OCI-LY1 (cell line): ENCODE measurements around the gene ASS1.

Experiments used
- EZH2 ChIP-seq: fragments of 200-600 bp; sonication (generic), shearing (Covaris generic); IDR thresholded peaks from 2 replicates; pipeline ENCODE4 v1.8.0; 2017; ENCODE audit warnings: borderline replicate concordance, mixed run types, mild to moderate bottlenecking, antibody characterized with exemption, low read length, moderate library complexity, mixed read lengths
- TF ChIP-seq, protein P1 (sequence below): fragments of 200-600 bp; sonication (generic), shearing (Covaris generic); IDR thresholded peaks from 2 replicates; pipeline ENCODE4 v1.5.1; 2017; ENCODE audit warnings: mild to moderate bottlenecking, antibody characterized with exemption, low read length, moderate library complexity, mixed read lengths

DNA sequence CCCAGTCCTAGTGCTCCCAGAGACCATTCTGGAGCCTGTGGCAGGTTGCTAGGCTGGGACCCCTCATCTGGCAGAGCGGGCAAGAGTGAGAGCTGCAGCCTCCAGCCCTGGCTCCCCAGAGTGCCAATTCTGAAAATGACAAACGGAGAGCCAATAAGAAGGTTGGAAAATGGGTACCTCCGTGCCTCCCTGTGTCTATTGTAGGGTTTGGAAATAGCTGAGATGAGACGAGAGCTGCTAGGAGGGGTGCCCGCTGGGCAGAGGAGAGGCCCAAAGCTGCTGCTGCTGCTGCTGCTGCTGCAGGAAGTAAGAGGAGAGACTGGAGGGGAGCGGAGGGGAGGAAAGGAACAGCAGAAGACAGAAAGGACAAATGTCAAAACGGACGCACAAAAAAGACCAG lies 98.6 kb downstream of the ASS1 start:
- TF ChIP-seq, protein P1, sequence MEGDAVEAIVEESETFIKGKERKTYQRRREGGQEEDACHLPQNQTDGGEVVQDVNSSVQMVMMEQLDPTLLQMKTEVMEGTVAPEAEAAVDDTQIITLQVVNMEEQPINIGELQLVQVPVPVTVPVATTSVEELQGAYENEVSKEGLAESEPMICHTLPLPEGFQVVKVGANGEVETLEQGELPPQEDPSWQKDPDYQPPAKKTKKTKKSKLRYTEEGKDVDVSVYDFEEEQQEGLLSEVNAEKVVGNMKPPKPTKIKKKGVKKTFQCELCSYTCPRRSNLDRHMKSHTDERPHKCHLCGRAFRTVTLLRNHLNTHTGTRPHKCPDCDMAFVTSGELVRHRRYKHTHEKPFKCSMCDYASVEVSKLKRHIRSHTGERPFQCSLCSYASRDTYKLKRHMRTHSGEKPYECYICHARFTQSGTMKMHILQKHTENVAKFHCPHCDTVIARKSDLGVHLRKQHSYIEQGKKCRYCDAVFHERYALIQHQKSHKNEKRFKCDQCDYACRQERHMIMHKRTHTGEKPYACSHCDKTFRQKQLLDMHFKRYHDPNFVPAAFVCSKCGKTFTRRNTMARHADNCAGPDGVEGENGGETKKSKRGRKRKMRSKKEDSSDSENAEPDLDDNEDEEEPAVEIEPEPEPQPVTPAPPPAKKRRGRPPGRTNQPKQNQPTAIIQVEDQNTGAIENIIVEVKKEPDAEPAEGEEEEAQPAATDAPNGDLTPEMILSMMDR: no peak
- no peak for TF ChIP-seq EZH2
